Stimulated activated CD8-positive, alpha-beta memory T cell treated with anti-CD3 and anti-CD28 coated beads, Interleukin-7, amount 100 ng/mL, for 24 hours (primary cell): ENCODE measurements around the gene TBCA.

Experiments
- DNase-seq: peaks from one replicate; pipeline ENCODE4 v3.0.0-alpha.2; 2020; ENCODE audit warnings: low read depth

Gene TBCA, protein sequence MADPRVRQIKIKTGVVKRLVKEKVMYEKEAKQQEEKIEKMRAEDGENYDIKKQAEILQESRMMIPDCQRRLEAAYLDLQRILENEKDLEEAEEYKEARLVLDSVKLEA

GRCh38 chr5:77775790-77776553 is at the start of gene TBCA:
TSS of gene TBCA (minus strand) at chr5:77776339. CDS start at chr5:77776257, 82 bp downstream.
- DNase-seq, result peak; percentile 79

- DNase-seq, result no peak
Measured at GRCh38 chr5:77824981-77825380, 48.8 kb upstream of the TBCA start.

DNA sequence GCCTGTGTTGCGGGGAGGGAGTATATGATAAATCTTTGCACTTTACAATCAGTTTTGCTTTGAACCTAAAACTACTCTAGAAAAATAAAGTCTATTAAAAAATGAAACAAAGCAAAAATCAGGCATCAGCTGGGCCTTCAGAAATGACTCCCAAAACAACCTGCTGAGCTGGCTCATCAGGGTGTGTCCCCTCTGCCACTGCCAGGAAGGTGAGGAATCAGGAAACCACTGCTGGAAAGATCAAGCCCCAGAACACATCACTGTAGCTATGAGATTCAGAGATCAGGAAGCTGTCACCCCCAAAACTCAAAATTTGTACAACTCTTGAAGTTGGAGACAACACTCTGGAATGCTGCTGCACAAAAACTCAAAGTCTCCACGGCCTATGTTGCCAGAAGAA is 40.5 kb upstream of the TBCA start:
- DNase-seq, result no peak

DNA sequence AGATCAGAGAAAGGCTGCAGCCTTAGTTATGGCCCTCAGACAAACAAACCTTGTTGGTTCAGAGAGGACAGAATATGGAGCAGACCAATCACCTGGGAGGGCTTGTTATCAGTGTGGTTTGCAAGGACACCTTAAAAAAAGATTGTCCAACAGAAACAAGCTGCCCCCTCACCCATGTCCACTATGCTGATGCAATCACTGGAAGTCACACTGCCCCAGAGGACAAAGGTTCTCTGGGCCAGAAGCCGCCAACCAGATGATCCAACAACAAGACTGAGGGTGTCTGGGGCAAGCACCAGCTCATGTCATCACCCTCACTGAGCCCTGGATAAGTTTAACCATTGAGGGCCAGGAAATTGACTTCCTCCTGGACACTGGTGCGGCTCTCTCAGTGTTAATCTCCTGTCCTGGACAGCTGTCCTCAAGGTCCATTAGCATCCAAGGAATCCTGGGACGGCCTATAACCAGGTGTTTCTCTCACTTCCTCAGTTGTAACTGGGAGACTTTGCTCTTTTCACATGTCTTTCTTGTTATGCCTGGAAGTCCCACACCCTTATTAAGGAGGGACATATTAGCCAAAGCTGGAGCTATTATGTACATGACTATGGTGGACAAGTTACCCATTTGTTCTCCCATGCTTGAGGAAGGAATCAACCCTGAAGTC is 36.9 kb upstream of the TBCA start:
- no peak for DNase-seq

DNA sequence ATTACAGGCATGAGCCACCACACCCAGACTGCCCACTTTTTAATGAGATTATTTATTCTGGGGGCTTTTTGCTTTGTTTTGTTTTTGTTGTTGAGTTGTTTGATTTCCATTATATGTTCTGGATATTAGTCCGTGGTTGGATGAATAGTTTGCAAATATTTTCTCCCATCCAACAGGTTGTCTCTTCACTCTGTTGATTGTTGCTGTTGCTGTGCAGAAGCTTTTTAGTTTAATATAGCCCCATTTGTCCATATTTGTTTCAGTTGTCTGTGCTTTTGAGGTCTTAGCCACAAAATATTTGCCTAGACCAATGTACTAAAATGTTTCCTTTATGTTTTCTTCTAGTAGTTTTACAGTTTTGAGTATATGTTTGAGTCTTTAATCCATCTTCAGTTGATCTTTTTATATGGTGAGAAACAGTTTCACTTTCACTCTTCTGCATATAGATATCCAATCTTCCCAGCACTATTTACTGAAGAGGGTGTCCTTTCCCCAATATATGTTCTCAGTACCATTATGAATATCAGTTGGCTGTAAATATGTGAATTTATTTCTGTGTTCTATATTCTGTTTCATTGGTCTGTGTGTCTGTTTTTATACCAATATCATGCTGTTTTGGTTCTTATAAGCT is 30.2 kb upstream of the TBCA start:
- DNase-seq, result no peak

GRCh38 chr5:77798456-77798855 is 22.3 kb upstream of the TBCA start:
- no peak for DNase-seq

DNA sequence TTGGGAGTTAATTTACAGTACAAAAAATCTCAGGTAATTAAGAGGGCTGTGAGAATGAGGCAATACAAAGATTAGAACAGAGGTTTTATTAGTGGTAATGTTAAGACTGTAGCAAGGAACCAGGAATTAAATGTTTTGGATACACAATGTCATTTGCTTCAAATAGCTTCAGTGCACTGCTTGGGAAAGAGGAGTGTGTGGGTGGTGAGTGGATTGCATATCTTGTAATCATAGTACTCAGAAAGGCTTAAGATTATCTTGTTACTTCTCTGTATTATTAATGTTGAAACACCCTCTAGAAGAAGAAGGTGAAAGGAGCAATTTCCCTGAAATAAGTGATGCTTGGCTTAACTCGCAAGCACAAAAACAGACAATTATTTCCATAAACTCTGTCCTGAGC is 21.0 kb upstream of the TBCA start:
- no peak for DNase-seq

- DNase-seq, result no peak
Measured at GRCh38 chr5:77795846-77796245, 19.7 kb upstream of the TBCA start.

DNA sequence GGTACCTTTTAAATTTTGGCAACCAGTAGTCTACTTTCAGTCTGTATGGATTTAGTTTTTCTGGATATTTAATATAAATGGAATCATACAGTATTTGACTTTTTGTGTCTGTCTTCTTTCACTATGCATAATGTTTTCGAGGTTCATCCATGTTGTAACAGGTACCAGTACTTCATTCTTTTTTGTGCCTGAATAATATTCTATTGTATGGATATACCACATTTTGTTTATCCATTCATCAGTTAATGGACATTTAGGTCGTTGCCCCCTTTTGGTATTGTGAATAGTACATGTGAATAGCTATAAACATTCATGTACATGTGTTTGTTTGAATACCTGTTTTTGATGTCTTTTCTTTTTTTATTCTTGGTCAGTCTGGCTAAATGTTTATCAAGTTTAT is 19.1 kb upstream of the TBCA start:
- no peak for DNase-seq

DNA sequence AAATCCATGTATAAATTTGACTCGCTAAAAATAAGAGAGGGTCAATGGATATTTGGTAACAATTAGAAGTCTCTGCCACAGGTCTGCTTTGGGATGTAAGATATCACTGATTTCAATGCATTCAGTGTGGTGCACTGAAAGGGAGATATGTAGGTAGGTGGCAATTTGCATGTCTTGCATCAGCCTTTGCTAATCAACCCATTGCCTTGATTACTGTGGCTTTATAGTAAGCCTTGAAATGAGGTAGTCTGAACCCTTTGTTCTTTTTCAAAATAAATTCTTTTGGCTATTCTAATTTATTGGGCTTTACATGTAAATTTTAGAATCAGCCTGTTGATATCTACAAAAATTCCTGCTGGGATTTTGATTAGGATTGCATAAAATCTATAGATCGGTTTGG is 15.8 kb upstream of the TBCA start:
- no peak for DNase-seq

DNA sequence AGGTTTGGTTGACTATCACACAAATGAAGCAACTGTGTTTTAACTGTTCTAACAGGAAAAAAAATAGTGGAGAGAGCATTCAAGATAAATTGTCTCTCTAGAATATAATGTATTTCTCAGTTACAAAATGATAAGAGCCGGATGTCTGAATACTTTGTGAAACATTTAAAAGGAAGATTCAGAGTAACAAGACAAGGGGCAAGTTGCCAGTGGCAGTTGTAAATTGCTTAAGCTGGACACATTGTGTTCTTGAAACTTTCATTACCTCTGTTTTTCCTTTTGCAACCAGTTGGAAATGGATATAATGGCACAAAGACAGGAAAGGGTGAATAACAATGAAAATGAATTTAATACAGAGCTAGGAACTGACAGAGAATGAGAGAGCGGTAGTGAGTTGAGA is 15.2 kb upstream of the TBCA start:
- no peak for DNase-seq

GRCh38 chr5:77785229-77785628 is 9.1 kb upstream of the TBCA start:
- no peak for DNase-seq

DNA sequence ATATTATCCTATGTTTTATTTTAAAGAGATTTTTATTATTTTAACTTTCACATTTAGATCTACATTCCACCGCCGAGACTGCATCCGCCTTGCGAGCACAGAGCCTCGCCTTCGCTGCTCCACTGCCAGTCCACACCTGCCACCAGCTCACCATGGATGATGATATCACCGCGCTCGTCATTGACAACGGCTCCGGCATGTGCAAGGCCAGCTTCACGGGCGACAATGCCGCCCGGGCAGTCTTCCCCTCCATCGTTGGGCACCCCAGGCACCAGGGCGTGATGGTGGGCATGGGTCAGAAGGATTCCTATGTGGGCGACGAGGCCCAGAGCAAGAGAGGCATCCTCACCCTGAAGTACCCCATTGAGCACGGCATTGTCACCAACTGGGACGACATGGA is 8.6 kb upstream of the TBCA start:
- no peak for DNase-seq

- DNase-seq, result no peak
Measured at GRCh38 chr5:77781076-77781475, 4.9 kb upstream of the TBCA start.

GRCh38 chr5:77778881-77779438 is 2.8 kb upstream of the TBCA start:
- no peak for DNase-seq

GRCh38 chr5:77778398-77778797 is 2.3 kb upstream of the TBCA start:
- no peak for DNase-seq

- no peak for DNase-seq
Measured at GRCh38 chr5:77777911-77778310, 1.8 kb upstream of the TBCA start.

- no peak for DNase-seq
Measured at GRCh38 chr5:77777281-77777892, 1.2 kb upstream of the TBCA start.

GRCh38 chr5:77776554-77777206 is 541 bp upstream of the TBCA start:
- DNase-seq, result no peak

GRCh38 chr5:77774981-77775789 is 954 bp downstream of the TBCA start:
- DNase-seq, result peak; percentile 18

GRCh38 chr5:77773734-77774280 is 2.3 kb downstream of the TBCA start:
- no peak for DNase-seq
